ENCODE results near the gene KREMEN1. TPM values are rescaled to one million over a fixed set of nuclear protein-coding genes. Genes with fewer than 3 reads are reported as not detected.

KREMEN1 gene
- total and polyA plus RNA-seq, 2 experiments from 2014 or later: 1.8 to 3.8 TPM

DNA sequence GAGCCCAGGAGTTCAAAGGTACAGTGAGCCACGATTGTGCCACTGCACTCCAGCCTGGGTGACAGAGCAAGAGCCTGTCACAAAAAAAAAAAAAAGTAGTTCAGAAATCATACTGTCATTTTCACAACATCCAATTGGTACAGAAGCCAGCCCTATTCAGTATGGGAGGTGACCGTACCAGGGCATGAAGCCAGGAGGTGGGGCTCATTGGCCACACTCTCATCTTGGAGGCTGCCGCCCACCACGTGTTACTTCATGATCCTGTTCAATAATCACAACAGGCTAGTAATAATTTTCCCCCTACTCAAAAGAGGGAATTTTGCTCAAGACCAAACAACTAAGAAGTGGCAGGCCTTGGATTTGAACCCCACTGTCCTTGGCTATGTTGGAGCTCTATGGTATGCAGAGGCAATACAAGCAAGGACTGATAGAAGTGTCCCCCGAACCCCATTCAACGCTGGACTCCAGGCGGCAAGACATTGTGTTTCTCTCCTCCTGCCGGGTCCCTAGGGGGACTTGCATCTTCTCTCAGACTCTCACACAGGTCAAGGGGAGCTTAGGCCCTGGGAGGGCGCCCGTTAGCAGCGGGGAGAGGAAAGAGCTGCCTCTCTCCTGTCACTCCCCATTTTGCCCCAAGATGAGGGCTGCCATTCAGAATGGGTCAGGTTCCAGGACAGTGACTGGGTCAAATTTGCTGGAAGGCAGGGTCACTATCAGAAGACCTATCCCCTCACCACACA, 92.7 kb downstream of the KREMEN1 start:
- no peaks in the 10 kb centered on the region for H3K27me3 ChIP-seq (ENCODE audit: insufficient read depth)
- Mint-ChIP-seq H3K27me3 (ENCODE audit: insufficient read depth, low read depth, poor library complexity) (peaks cover 17% of the 10 kb centered on the region), H3K4me3 (no peak overlapping the region), H3K36me3 (ENCODE audit: low read depth) (no peaks in the 10 kb centered on the region), H3K4me1 (no peaks in the 10 kb centered on the region), H3K9me3 (no peaks in the 10 kb centered on the region), H3K27ac (no peak overlapping the region)
- ATAC-seq: no peak
- no peak overlapping the region for H3K4me2 ChIP-seq
- H3K9me2 ChIP-seq (ENCODE audit: insufficient read depth): 0 out of 2 replicates have a peak, but pooled peaks cover 3% of the 10 kb centered on the region
- no peak overlapping the region for H3K4me3 ChIP-seq
- H3K27ac ChIP-seq (ENCODE audit: low read depth): no peak overlapping the region
- no peak overlapping the region for H2AFZ ChIP-seq
- no peaks in the 10 kb centered on the region for H3F3A ChIP-seq (replicated peaks; ENCODE audit: low read depth)
- no peaks in the 10 kb centered on the region for H4K20me1 ChIP-seq (replicated peaks; ENCODE audit: insufficient read depth)
- TF ChIP-seq, protein P1, sequence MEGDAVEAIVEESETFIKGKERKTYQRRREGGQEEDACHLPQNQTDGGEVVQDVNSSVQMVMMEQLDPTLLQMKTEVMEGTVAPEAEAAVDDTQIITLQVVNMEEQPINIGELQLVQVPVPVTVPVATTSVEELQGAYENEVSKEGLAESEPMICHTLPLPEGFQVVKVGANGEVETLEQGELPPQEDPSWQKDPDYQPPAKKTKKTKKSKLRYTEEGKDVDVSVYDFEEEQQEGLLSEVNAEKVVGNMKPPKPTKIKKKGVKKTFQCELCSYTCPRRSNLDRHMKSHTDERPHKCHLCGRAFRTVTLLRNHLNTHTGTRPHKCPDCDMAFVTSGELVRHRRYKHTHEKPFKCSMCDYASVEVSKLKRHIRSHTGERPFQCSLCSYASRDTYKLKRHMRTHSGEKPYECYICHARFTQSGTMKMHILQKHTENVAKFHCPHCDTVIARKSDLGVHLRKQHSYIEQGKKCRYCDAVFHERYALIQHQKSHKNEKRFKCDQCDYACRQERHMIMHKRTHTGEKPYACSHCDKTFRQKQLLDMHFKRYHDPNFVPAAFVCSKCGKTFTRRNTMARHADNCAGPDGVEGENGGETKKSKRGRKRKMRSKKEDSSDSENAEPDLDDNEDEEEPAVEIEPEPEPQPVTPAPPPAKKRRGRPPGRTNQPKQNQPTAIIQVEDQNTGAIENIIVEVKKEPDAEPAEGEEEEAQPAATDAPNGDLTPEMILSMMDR (conservative IDR thresholded peaks at IDR 0.05; ENCODE audit: low read depth in 2 of 2): no peak
- TF ChIP-seq CREB1 (CRISPR knock-in tag; IDR thresholded peaks at IDR 0.05; ENCODE audit: low read depth) (no peak), EZH2phosphoT487 (IDR thresholded peaks at IDR 0.05; ENCODE audit: unreplicated experiment) (no peak), JUNB (IDR thresholded peaks at IDR 0.05; ENCODE audit: unreplicated experiment) (no peak), EZH2 (IDR thresholded peaks at IDR 0.05; ENCODE audit: low read depth, unreplicated experiment) (no peak), STAT1 (IDR thresholded peaks at IDR 0.05; ENCODE audit: unreplicated experiment) (no peak), POLR2AphosphoS5 (IDR thresholded peaks at IDR 0.05; ENCODE audit: low read depth) (no peak)
- TF ChIP-seq, protein P2, sequence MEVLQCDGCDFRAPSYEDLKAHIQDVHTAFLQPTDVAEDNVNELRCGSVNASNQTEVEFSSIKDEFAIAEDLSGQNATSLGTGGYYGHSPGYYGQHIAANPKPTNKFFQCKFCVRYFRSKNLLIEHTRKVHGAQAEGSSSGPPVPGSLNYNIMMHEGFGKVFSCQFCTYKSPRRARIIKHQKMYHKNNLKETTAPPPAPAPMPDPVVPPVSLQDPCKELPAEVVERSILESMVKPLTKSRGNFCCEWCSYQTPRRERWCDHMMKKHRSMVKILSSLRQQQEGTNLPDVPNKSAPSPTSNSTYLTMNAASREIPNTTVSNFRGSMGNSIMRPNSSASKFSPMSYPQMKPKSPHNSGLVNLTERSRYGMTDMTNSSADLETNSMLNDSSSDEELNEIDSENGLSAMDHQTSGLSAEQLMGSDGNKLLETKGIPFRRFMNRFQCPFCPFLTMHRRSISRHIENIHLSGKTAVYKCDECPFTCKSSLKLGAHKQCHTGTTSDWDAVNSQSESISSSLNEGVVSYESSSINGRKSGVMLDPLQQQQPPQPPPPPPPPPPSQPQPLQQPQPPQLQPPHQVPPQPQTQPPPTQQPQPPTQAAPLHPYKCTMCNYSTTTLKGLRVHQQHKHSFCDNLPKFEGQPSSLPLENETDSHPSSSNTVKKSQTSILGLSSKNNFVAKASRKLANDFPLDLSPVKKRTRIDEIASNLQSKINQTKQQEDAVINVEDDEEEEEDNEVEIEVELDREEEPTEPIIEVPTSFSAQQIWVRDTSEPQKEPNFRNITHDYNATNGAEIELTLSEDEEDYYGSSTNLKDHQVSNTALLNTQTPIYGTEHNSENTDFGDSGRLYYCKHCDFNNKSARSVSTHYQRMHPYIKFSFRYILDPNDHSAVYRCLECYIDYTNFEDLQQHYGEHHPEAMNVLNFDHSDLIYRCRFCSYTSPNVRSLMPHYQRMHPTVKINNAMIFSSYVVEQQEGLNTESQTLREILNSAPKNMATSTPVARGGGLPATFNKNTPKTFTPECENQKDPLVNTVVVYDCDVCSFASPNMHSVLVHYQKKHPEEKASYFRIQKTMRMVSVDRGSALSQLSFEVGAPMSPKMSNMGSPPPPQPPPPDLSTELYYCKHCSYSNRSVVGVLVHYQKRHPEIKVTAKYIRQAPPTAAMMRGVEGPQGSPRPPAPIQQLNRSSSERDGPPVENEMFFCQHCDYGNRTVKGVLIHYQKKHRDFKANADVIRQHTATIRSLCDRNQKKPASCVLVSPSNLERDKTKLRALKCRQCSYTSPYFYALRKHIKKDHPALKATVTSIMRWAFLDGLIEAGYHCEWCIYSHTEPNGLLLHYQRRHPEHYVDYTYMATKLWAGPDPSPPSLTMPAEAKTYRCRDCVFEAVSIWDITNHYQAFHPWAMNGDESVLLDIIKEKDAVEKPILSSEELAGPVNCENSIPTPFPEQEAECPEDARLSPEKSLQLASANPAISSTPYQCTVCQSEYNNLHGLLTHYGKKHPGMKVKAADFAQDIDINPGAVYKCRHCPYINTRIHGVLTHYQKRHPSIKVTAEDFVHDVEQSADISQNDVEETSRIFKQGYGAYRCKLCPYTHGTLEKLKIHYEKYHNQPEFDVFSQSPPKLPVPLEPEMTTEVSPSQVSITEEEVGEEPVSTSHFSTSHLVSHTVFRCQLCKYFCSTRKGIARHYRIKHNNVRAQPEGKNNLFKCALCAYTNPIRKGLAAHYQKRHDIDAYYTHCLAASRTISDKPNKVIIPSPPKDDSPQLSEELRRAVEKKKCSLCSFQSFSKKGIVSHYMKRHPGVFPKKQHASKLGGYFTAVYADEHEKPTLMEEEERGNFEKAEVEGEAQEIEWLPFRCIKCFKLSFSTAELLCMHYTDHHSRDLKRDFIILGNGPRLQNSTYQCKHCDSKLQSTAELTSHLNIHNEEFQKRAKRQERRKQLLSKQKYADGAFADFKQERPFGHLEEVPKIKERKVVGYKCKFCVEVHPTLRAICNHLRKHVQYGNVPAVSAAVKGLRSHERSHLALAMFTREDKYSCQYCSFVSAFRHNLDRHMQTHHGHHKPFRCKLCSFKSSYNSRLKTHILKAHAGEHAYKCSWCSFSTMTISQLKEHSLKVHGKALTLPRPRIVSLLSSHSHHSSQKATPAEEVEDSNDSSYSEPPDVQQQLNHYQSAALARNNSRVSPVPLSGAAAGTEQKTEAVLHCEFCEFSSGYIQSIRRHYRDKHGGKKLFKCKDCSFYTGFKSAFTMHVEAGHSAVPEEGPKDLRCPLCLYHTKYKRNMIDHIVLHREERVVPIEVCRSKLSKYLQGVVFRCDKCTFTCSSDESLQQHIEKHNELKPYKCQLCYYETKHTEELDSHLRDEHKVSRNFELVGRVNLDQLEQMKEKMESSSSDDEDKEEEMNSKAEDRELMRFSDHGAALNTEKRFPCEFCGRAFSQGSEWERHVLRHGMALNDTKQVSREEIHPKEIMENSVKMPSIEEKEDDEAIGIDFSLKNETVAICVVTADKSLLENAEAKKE (CRISPR knock-in tag; IDR thresholded peaks at IDR 0.05): no peak
- TF ChIP-seq, protein P3, sequence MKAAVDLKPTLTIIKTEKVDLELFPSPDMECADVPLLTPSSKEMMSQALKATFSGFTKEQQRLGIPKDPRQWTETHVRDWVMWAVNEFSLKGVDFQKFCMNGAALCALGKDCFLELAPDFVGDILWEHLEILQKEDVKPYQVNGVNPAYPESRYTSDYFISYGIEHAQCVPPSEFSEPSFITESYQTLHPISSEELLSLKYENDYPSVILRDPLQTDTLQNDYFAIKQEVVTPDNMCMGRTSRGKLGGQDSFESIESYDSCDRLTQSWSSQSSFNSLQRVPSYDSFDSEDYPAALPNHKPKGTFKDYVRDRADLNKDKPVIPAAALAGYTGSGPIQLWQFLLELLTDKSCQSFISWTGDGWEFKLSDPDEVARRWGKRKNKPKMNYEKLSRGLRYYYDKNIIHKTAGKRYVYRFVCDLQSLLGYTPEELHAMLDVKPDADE (IDR thresholded peaks at IDR 0.05): no peak
- TF ChIP-seq, protein P4, sequence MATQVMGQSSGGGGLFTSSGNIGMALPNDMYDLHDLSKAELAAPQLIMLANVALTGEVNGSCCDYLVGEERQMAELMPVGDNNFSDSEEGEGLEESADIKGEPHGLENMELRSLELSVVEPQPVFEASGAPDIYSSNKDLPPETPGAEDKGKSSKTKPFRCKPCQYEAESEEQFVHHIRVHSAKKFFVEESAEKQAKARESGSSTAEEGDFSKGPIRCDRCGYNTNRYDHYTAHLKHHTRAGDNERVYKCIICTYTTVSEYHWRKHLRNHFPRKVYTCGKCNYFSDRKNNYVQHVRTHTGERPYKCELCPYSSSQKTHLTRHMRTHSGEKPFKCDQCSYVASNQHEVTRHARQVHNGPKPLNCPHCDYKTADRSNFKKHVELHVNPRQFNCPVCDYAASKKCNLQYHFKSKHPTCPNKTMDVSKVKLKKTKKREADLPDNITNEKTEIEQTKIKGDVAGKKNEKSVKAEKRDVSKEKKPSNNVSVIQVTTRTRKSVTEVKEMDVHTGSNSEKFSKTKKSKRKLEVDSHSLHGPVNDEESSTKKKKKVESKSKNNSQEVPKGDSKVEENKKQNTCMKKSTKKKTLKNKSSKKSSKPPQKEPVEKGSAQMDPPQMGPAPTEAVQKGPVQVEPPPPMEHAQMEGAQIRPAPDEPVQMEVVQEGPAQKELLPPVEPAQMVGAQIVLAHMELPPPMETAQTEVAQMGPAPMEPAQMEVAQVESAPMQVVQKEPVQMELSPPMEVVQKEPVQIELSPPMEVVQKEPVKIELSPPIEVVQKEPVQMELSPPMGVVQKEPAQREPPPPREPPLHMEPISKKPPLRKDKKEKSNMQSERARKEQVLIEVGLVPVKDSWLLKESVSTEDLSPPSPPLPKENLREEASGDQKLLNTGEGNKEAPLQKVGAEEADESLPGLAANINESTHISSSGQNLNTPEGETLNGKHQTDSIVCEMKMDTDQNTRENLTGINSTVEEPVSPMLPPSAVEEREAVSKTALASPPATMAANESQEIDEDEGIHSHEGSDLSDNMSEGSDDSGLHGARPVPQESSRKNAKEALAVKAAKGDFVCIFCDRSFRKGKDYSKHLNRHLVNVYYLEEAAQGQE (IDR thresholded peaks at IDR 0.05; ENCODE audit: unreplicated experiment): no peak
- H3K79me2 ChIP-seq (replicated peaks; ENCODE audit: insufficient read depth): no peaks in the 10 kb centered on the region
- DNase-seq (ENCODE audit: low spot score): no peak
- H3K36me3 ChIP-seq (ENCODE audit: insufficient read depth): no peaks in the 10 kb centered on the region
- no peaks in the 10 kb centered on the region for H3K4me1 ChIP-seq (ENCODE audit: insufficient read depth)
